HCT116 (cell line): ENCODE results near the gene HTR7.

ENCODE experiments used
- CEBPB ChIP-seq: IDR thresholded peaks from 2 replicates; pipeline ENCODE4 v1.6.1; 2012; ENCODE audit warnings: low read depth
- CTCF ChIP-seq, 3 experiments: fragments of 200-600 bp in 1 of 3; sonication (generic) in 1 of 3; IDR thresholded peaks in 2 of 3; conservative IDR thresholded peaks in 1 of 3; 2 replicates each; pipeline ENCODE4 v1.5.1; 2012 to 2017; ENCODE audit warnings: low read depth in 2 of 3, low read length in 2 of 3, antibody characterized with exemption in 1 of 3, borderline replicate concordance in 1 of 3, control low read depth in 1 of 3, mild to moderate bottlenecking in 1 of 3, mixed read lengths in 1 of 3, mixed run types in 1 of 3, moderate library complexity in 1 of 3; ENCODE audit not compliant: insufficient read depth in 1 of 3
- JUND ChIP-seq: IDR thresholded peaks from 2 replicates; pipeline ENCODE4 v1.6.1; 2012
- POLR2A ChIP-seq: IDR thresholded peaks from 2 replicates; pipeline ENCODE4 v1.7.0; 2011; ENCODE audit warnings: borderline replicate concordance; ENCODE audit not compliant: insufficient read depth, insufficient read length; ENCODE audit errors: extremely low read depth
- POLR2AphosphoS5 ChIP-seq: IDR thresholded peaks from 2 replicates; pipeline ENCODE4 v1.6.1; 2011; ENCODE audit warnings: mild to moderate bottlenecking, low read depth, low read length, moderate library complexity

- TF ChIP-seq CTCF (IDR thresholded peaks at IDR 0.05 in 2 of 3, conservative IDR thresholded peaks at IDR 0.05 in 1 of 3; ENCODE audit: borderline replicate concordance in 1 of 3, insufficient read depth in 1 of 3, low read depth in 2 of 3, low read length in 2 of 3), result no peak
- TF ChIP-seq POLR2AphosphoS5, result no peak
- TF ChIP-seq CEBPB, result no peak
- no peak for TF ChIP-seq JUND
- TF ChIP-seq POLR2A, result no peak
Observed at GRCh38 chr10:90788968-90789367, 68.9 kb downstream of the HTR7 start.
